ENCODE measurements around the gene C11orf68. TPM values are rescaled to one million over a fixed set of nuclear protein-coding genes. Genes with fewer than 3 reads are reported as not detected.

Gene C11orf68
- total RNA-seq, 6 experiments from 2014 or later: 79.0 to 94.6 (median 85.0) TPM

DNA sequence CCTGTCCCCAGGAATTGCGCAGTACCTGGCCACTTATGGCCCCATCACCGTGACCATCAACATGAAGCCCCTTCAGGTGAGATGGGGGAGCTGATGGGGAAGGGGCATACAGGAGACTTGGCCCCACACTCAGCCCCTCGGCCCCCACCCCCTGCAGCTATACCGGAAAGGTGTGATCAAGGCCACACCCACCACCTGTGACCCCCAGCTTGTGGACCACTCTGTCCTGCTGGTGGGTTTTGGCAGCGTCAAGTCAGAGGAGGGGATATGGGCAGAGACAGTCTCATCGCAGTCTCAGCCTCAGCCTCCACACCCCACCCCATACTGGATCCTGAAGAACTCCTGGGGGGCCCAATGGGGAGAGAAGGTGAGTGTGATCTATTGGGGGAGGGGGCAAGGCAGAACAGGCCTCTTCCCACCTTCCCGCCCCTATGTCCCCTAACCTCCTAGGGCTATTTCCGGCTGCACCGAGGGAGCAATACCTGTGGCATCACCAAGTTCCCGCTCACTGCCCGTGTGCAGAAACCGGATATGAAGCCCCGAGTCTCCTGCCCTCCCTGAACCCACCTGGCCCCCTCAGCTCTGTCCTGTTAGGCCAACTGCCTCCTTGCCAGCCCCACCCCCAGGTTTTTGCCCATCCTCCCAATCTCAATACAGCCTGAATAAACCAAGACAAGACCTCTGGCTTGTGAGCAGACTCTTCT, 35.7 kb downstream of the C11orf68 start:
- H3K9me3 Mint-ChIP-seq: 0 out of 2 replicates have a peak, but pooled peaks cover 4% of the 10 kb centered on the region
- peaks cover 41% of the 10 kb centered on the region for H3K4me1 Mint-ChIP-seq (ENCODE audit: low read depth)
- H3K36me3 Mint-ChIP-seq (ENCODE audit: low read depth): peaks cover 16% of the 10 kb centered on the region
- H3K27ac Mint-ChIP-seq: no peak overlapping the region
- H3K4me3 Mint-ChIP-seq: no peak overlapping the region
- DNase-seq: no peak
- TF ChIP-seq, protein P1, sequence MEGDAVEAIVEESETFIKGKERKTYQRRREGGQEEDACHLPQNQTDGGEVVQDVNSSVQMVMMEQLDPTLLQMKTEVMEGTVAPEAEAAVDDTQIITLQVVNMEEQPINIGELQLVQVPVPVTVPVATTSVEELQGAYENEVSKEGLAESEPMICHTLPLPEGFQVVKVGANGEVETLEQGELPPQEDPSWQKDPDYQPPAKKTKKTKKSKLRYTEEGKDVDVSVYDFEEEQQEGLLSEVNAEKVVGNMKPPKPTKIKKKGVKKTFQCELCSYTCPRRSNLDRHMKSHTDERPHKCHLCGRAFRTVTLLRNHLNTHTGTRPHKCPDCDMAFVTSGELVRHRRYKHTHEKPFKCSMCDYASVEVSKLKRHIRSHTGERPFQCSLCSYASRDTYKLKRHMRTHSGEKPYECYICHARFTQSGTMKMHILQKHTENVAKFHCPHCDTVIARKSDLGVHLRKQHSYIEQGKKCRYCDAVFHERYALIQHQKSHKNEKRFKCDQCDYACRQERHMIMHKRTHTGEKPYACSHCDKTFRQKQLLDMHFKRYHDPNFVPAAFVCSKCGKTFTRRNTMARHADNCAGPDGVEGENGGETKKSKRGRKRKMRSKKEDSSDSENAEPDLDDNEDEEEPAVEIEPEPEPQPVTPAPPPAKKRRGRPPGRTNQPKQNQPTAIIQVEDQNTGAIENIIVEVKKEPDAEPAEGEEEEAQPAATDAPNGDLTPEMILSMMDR (IDR thresholded peaks at IDR 0.05): no peak
- H3K27me3 Mint-ChIP-seq (ENCODE audit: insufficient read depth): peaks cover 22% of the 10 kb centered on the region

DNA sequence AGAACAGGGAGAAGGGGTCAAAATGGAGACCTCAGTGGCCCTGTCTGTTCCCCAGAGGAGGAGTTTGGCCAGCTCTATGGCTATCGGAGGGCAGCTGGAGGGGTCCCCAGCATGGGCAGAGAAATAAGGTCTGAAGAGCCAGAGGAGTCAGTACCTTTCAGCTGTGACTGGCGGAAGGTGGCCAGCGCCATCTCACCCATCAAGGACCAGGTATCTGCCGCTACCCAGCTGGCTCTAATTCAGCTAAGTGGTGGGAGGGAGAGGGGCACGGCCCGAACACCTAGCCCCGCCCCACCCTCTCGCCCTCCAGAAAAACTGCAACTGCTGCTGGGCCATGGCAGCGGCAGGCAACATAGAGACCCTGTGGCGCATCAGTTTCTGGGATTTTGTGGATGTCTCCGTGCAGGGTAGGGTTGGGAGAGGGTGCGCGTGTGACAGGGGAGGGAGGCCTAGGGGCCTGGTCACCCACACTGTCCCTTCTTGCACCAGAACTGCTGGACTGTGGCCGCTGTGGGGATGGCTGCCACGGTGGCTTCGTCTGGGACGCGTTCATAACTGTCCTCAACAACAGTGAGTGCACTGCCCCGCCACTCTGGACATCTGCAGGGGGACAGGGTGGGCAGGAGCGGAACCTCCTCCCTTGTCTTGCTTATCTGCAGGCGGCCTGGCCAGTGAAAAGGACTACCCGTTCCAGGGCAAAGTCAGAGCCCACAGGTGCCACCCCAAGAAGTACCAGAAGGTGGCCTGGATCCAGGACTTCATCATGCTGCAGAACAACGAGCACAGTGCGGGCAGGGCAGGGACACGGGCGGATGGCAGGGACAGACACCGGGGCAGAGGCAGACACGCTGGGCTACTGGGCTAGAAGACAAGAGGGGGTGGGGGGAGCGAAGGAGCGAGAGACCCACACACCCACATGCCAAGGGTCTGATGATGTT, 36.5 kb downstream of the C11orf68 start:
- TF ChIP-seq, protein P1 (IDR thresholded peaks at IDR 0.05): no peak
- Mint-ChIP-seq H3K27ac (no peak overlapping the region), H3K4me3 (no peak overlapping the region), H3K9me3 (no peaks in the 10 kb centered on the region), H3K4me1 (ENCODE audit: low read depth) (peaks cover 37% of the 10 kb centered on the region), H3K27me3 (ENCODE audit: insufficient read depth) (peaks cover 16% of the 10 kb centered on the region), H3K36me3 (ENCODE audit: low read depth) (peaks cover 16% of the 10 kb centered on the region)
- DNase-seq: no peak

DNA sequence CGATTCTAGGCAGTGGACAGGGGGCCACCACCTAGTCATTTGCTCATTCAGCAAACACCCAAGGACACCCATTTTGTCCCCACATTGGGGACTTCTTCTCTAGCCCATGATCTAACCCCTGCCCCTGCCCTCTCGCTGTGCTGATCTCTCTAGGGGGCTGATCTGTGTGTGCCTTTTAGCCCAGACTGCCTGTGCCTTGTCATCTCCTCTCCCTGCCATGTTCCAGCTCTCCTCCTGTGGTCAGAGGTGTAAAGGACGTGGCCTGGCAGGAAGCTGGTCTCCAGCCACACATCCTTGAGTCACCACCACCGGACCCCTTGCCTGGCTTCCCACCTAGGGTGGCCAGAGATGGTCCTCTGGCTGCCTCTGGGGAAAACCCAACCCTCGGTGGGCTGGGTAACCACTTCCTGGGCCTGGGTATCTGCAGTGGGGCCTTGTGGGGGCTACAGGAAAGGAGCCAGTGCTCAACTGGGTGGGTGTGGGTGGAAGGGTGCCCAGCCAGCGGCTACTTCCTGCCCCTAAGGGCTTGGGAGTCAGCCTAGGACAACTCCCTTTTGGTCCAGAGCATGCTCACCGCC, 37.9 kb downstream of the C11orf68 start:
- Mint-ChIP-seq H3K36me3 (ENCODE audit: low read depth) (peaks cover 8% of the 10 kb centered on the region), H3K27ac (peak overlapping the region; percentile 71), H3K4me1 (ENCODE audit: low read depth) (peaks cover 24% of the 10 kb centered on the region), H3K27me3 (ENCODE audit: insufficient read depth) (peaks cover 7% of the 10 kb centered on the region), H3K9me3 (no peaks in the 10 kb centered on the region), H3K4me3 (no peak overlapping the region; the same call in 1 of the 2 replicates)
- DNase-seq: no peak
- TF ChIP-seq, protein P1 (IDR thresholded peaks at IDR 0.05): no peak

DNA sequence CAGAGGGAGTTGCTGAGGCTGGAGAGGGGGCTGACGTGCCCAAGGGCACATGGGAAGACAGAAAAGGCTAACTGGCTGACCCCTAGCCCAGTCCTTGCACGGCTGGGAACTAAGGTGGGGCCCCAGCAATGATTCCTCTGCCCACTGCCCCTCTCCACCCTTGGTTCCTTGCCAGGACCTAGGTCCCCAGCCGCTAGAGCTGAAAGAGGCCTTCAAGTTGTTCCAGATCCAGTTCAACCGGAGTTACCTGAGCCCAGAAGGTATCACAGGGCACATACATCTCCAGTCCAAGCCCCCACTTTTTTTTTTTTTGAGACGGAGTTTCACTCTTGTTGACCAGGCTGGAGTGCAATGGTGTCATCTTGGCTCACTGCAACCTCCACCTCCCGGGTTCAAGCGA, 38.8 kb downstream of the C11orf68 start:
- Mint-ChIP-seq H3K4me1 (ENCODE audit: low read depth) (peaks cover 22% of the 10 kb centered on the region), H3K4me3 (no peak overlapping the region), H3K27ac (no peak overlapping the region), H3K9me3 (no peaks in the 10 kb centered on the region), H3K27me3 (ENCODE audit: insufficient read depth) (peaks cover 7% of the 10 kb centered on the region), H3K36me3 (ENCODE audit: low read depth) (peaks cover 8% of the 10 kb centered on the region)
- TF ChIP-seq, protein P1 (IDR thresholded peaks at IDR 0.05): no peak
- no peak for DNase-seq

DNA sequence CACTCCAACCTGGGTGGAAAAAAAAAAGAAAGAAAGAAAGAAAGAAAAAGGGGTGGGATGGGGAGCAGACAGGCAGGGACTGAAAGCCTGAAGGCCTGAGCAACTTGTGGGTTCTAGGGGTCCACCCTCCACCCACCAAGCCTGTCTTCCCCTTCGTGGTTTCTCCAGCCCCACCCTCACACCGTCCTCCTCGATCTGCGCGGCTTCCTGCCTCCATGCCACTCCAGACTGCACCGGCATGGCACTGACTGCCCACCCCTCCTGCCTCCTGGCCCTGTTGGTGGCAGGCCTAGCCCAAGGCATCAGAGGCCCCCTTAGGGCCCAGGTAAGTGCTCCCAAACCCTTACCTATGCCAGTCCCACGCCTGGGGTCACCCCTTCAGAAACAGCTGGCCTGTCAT, 39.2 kb downstream of the C11orf68 start, which contains the start of gene CTSW:
Gene CTSW, plus strand, starts transcription at position 221 of the 400 bp plus-strand sequence. Its CDS starts 18 bp downstream, at position 239.
- H3K27ac Mint-ChIP-seq: peak within 1 kb of the TSS; percentile 71
- H3K4me3 Mint-ChIP-seq: no peak within 1 kb of the TSS; the same call in 1 of the 2 replicates
- H3K4me1 Mint-ChIP-seq (ENCODE audit: low read depth): peaks cover 18% of the 10 kb centered on the region
- H3K9me3 Mint-ChIP-seq: no peaks in the 10 kb centered on the region
- TF ChIP-seq, protein P1 (IDR thresholded peaks at IDR 0.05): no peak
- no peak for DNase-seq
- H3K27me3 Mint-ChIP-seq (ENCODE audit: insufficient read depth): peaks cover 5% of the 10 kb centered on the region
- H3K36me3 Mint-ChIP-seq (ENCODE audit: low read depth): peaks cover 6% of the 10 kb centered on the region
